Measurements from ENCODE around the gene UBXN10.
A peak's percentile ranks its signal among the peaks of the same experiment; 100 is the strongest.

Gene UBXN10

DNA sequence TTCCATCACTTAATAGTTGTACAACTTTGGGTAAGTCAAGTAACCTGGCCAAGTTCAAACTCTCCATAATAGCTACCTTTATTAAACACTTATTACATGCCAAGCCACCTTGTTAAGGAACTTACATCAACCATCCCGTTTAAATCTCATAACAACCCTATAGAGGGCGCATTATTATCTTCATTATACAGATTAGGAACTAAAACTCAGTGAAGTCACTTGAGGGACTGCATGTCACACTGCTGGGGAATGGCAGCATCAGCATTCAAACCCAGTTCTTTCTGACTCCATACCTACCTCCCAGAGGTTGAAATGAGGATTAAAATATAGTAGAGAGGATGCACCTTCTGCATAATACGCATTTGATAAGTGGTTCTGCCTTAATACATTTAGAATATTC is 47.5 kb downstream of the UBXN10 start:
- Histone ChIP-seq H3K27me3 (ENCODE audit: insufficient read depth, low read depth, severe bottlenecking) (peaks cover 3% of the 10 kb centered on the region), H3K36me3 (no peaks in the 10 kb centered on the region), H3K9me3 (ENCODE audit: severe bottlenecking) (no peaks in the 10 kb centered on the region), H3K27ac (no peak overlapping the region), H3K4me3 (ENCODE audit: low read depth, low read length) (no peak overlapping the region)
- TF ChIP-seq, protein P1, sequence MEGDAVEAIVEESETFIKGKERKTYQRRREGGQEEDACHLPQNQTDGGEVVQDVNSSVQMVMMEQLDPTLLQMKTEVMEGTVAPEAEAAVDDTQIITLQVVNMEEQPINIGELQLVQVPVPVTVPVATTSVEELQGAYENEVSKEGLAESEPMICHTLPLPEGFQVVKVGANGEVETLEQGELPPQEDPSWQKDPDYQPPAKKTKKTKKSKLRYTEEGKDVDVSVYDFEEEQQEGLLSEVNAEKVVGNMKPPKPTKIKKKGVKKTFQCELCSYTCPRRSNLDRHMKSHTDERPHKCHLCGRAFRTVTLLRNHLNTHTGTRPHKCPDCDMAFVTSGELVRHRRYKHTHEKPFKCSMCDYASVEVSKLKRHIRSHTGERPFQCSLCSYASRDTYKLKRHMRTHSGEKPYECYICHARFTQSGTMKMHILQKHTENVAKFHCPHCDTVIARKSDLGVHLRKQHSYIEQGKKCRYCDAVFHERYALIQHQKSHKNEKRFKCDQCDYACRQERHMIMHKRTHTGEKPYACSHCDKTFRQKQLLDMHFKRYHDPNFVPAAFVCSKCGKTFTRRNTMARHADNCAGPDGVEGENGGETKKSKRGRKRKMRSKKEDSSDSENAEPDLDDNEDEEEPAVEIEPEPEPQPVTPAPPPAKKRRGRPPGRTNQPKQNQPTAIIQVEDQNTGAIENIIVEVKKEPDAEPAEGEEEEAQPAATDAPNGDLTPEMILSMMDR (IDR thresholded peaks at IDR 0.05; ENCODE audit: low read depth, low read length) = 0 out of 2 replicates have a peak, but pooled peaks have one; percentile 13
- no peak for DNase-seq

DNA sequence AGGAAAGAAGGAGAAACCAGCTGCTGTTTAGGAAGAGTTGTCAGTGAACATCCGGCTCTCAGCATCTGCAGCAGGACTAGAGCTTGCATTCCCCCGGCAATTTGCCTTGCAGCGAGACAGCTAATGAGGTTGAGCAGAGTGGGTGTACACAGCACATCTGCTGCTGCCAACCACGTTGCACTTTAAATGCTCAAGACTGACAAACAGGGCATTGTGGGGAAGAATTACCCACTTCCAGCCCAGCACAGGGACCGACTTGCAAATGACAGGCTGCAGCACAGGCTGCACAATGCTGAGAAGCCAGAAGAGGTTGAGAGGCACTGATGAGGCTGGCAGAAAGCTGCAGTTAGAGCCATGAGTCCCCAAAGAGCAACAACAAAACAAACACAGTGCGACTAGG is 48.0 kb downstream of the UBXN10 start:
- DNase-seq = no peak
- Histone ChIP-seq H3K27ac (no peak overlapping the region), H3K9me3 (ENCODE audit: severe bottlenecking) (no peaks in the 10 kb centered on the region), H3K36me3 (no peaks in the 10 kb centered on the region), H3K27me3 (ENCODE audit: insufficient read depth, low read depth, severe bottlenecking) (peaks cover 3% of the 10 kb centered on the region), H3K4me3 (ENCODE audit: low read depth, low read length) (no peak overlapping the region)
- TF ChIP-seq, protein P1 (IDR thresholded peaks at IDR 0.05; ENCODE audit: low read depth, low read length) = no peak

DNA sequence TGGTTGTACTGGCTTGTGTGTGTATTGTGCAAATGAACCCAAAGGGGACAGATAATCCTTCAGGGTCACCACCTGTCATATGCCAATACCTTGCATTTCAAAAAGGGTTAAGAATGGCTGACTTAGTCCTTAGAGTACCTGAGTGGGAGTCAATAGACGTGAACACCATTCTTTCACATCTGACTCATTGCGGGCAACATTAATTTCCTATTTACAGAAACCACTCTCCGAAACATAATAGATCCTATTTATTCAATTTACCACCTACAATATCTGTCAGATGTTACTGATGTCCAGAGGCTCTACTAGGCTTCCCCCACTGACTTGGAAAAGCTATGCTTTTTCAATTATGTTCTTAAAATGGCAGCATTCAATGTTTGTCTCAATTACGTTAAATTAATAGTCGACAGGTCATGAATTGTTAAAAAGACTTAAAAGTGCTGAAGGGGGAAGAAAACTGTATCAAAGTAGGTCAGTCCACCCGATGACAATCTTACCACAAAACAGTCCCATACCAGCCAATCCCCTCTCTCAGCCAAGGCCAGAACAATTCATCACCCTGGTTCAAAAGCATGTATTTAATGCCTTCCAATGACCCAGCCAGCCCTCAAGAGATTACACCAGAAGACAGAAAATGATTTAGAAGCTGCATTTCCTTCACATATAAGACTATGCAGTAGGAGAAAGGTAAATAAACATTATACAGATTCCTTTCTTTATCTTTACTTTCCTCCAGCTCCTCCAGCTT is 49.1 kb downstream of the UBXN10 start:
- no peak overlapping the region for H3K27ac ChIP-seq
- no peaks in the 10 kb centered on the region for H3K27me3 ChIP-seq (ENCODE audit: insufficient read depth, low read depth, severe bottlenecking)
- TF ChIP-seq, protein P1 (IDR thresholded peaks at IDR 0.05; ENCODE audit: low read depth, low read length) = no peak
- H3K36me3 ChIP-seq = no peaks in the 10 kb centered on the region
- H3K4me3 ChIP-seq (ENCODE audit: low read depth, low read length) = no peak overlapping the region
- DNase-seq = no peak
- H3K9me3 ChIP-seq (ENCODE audit: severe bottlenecking) = no peaks in the 10 kb centered on the region

DNA sequence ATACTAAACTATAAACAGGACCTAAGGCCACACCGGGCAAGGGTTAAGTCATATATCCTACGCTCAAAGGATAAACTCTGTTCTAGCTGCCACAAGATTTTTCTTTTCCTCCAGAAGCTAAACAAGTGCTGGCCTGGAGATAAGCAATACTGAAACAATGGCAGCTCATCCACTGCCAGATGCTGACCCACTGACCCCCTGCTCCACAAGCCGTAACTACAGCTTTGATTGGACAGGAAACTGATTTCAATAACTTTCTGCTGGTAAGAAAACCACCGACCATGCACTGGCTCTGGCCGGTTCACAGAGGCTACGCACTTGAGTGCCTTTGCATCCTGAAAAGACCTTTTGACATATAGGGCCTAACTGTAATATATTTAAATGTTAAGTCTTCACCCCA is 51.8 kb downstream of the UBXN10 start:
- H3K36me3 ChIP-seq = no peaks in the 10 kb centered on the region
- H3K9me3 ChIP-seq (ENCODE audit: severe bottlenecking) = no peaks in the 10 kb centered on the region
- TF ChIP-seq, protein P1 (IDR thresholded peaks at IDR 0.05; ENCODE audit: low read depth, low read length) = no peak
- H3K27me3 ChIP-seq (ENCODE audit: insufficient read depth, low read depth, severe bottlenecking) = no peaks in the 10 kb centered on the region
- no peak overlapping the region for H3K27ac ChIP-seq
- DNase-seq = no peak
- H3K4me3 ChIP-seq (ENCODE audit: low read depth, low read length) = no peak overlapping the region

DNA sequence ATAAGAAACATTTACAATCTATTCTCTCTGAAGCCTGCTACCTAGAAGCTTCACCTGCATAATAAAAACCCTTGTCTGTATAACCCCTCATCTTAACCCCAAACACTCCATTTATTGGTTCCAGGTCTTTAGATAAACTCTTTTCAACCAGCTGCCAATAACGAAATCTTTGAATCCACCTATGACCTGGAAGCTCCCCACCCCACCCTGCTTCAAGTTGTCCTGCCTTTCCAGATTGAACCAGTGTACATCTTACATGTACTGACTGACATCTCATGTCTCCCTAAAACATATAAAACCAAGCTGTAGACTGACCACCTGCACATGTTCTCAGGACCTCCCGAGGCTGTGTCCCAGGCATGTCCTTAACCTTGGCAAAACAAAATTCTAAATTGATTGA is 54.1 kb downstream of the UBXN10 start:
- H3K27me3 ChIP-seq (ENCODE audit: insufficient read depth, low read depth, severe bottlenecking) = no peaks in the 10 kb centered on the region
- H3K4me3 ChIP-seq (ENCODE audit: low read depth, low read length) = no peak overlapping the region
- TF ChIP-seq, protein P1 (IDR thresholded peaks at IDR 0.05; ENCODE audit: low read depth, low read length) = no peak
- H3K27ac ChIP-seq = no peak overlapping the region
- H3K36me3 ChIP-seq = no peaks in the 10 kb centered on the region
- DNase-seq = no peak
- no peaks in the 10 kb centered on the region for H3K9me3 ChIP-seq (ENCODE audit: severe bottlenecking)
